RWPE2 (cell line): ENCODE measurements around the gene ARL5B.

ENCODE experiments used
- ATAC-seq: fragments of 200-7000 bp; cut with Tn5 transposase; 3 replicates; pipeline ENCODE4 v1.9.1; 2021; ENCODE audit warnings: low read depth
- DNase-seq: peaks from one replicate; pipeline ENCODE4 v3.0.0-alpha.2; 2020; ENCODE audit warnings: low spot score
- H3K27ac ChIP-seq: fragments of 450-650 bp; 2 replicates; pipeline ENCODE4 v1.5.1; 2017; ENCODE audit warnings: mild to moderate bottlenecking; ENCODE audit not compliant: poor library complexity, severe bottlenecking
- H3K27me3 ChIP-seq: fragments of 250-450 bp; sonication (Bioruptor Pico); 2 replicates; pipeline ENCODE4 v1.5.1; 2021; ENCODE audit warnings: mild to moderate bottlenecking, moderate library complexity; ENCODE audit not compliant: insufficient read depth, poor library complexity, severe bottlenecking
- H3K36me3 ChIP-seq: fragments of 250-450 bp; sonication (Bioruptor Pico); 2 replicates; pipeline ENCODE4 v1.5.1; 2020; ENCODE audit warnings: low read depth, mild to moderate bottlenecking, moderate library complexity
- H3K4me1 ChIP-seq: fragments of 250-450 bp; sonication (Bioruptor Pico); 2 replicates; pipeline ENCODE4 v1.5.1; 2021; ENCODE audit warnings: mild to moderate bottlenecking, moderate library complexity; ENCODE audit not compliant: insufficient read depth, poor library complexity, severe bottlenecking
- H3K4me3 ChIP-seq: fragments of 250-450 bp; sonication (Bioruptor Pico); 2 replicates; pipeline ENCODE4 v1.5.1; 2021; ENCODE audit warnings: mild to moderate bottlenecking, moderate library complexity; ENCODE audit not compliant: severe bottlenecking
- H3K9me3 ChIP-seq: fragments of 250-450 bp; sonication (Bioruptor Pico); 2 replicates; pipeline ENCODE4 v1.5.1; 2021; ENCODE audit warnings: mild to moderate bottlenecking, moderate library complexity; ENCODE audit not compliant: severe bottlenecking
- TF ChIP-seq, protein P1 (sequence below): fragments of 450-650 bp; IDR thresholded peaks from one replicate; pipeline ENCODE4 v1.5.1; 2017; ENCODE audit warnings: mild to moderate bottlenecking, moderate library complexity; ENCODE audit not compliant: poor library complexity, severe bottlenecking

ARL5B gene

DNA sequence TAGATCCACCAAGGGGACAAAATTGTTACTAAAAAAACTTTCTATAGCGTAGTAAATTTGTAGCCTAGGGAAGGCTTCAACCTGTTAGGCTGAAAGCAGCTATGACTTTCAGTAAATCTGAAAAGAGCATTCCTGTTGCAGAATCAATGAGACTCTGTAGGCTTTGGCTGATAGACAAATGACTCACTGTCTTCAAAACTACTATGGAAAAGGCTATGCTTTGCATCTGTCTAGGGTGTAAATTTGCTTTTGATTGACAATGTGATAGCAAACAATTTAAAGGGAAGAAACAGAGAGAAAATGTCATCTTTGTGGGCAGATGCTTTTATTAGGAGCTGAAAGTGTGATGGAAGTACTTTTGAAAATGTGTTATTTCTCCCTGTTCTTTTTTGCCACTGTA is 60.6 kb downstream of the ARL5B start:
- TF ChIP-seq, protein P1, sequence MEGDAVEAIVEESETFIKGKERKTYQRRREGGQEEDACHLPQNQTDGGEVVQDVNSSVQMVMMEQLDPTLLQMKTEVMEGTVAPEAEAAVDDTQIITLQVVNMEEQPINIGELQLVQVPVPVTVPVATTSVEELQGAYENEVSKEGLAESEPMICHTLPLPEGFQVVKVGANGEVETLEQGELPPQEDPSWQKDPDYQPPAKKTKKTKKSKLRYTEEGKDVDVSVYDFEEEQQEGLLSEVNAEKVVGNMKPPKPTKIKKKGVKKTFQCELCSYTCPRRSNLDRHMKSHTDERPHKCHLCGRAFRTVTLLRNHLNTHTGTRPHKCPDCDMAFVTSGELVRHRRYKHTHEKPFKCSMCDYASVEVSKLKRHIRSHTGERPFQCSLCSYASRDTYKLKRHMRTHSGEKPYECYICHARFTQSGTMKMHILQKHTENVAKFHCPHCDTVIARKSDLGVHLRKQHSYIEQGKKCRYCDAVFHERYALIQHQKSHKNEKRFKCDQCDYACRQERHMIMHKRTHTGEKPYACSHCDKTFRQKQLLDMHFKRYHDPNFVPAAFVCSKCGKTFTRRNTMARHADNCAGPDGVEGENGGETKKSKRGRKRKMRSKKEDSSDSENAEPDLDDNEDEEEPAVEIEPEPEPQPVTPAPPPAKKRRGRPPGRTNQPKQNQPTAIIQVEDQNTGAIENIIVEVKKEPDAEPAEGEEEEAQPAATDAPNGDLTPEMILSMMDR: no peak
- H3K4me3 ChIP-seq: no peak overlapping the region
- no peaks in the 10 kb centered on the region for H3K27me3 ChIP-seq
- H3K27ac ChIP-seq: no peak overlapping the region
- DNase-seq (no peak), ATAC-seq (0 out of 3 replicates have a peak, but pooled peaks have one; percentile 46)
- peaks cover 3% of the 10 kb centered on the region for H3K4me1 ChIP-seq
- no peaks in the 10 kb centered on the region for H3K9me3 ChIP-seq
- no peaks in the 10 kb centered on the region for H3K36me3 ChIP-seq

DNA sequence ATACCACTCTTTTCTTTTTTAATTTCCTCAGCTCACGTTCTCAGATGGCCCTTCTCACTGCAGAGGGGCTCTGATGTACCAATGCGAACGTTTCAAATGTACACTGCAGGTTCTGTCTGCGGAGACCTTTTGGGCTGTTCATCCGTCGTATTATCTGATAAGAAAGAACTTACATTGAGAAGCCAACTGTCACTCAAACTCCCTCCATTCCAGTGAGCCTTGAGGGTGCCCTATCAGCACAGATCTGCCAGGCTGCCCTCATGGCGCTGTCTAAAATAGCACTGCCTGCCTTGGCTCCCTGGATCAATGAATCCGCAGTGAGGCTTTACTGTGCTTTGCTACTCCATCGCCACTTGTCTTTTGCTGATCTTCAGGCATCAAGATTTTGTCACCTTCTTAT is 61.8 kb downstream of the ARL5B start:
- Histone ChIP-seq H3K9me3 (no peaks in the 10 kb centered on the region), H3K4me1 (peaks cover 3% of the 10 kb centered on the region), H3K4me3 (no peak overlapping the region), H3K27ac (no peak overlapping the region), H3K27me3 (no peaks in the 10 kb centered on the region), H3K36me3 (no peaks in the 10 kb centered on the region)
- DNase-seq (no peak), ATAC-seq (no peak)
- TF ChIP-seq, protein P1: no peak

DNA sequence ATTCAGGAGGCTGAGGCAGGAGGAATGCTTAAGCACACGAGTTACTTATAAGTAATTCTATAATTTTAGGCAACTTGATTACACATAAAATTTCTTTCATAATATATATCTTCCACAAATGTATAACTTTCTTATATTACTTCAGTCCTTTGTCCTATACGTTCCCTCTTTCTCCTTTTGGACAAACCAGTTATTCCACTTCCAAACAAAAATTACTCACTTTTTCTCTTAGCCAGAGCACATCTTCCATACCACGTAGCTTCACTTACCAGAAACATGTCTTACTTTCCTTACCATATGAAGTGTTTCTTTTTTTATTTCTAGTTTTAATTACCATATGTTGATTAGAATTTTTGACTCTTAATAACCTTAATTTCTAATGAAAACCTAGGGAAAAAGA is 64.6 kb downstream of the ARL5B start:
- Histone ChIP-seq H3K9me3 (no peaks in the 10 kb centered on the region), H3K36me3 (no peaks in the 10 kb centered on the region), H3K4me1 (peaks cover 3% of the 10 kb centered on the region), H3K27me3 (no peaks in the 10 kb centered on the region), H3K27ac (no peak overlapping the region), H3K4me3 (no peak overlapping the region)
- TF ChIP-seq, protein P1: no peak
- DNase-seq (no peak), ATAC-seq (peak; percentile 19; the same call in 1 of the 3 replicates)
